ENCODE data around the gene SLCO3A1. TPM values are rescaled to one million over a fixed set of nuclear protein-coding genes. Genes with fewer than 3 reads are reported as not detected.

SLCO3A1 gene
- total RNA-seq, 1 experiment from 2014 or later = 5.1 TPM

GRCh38 chr15:91878319-91878870, 24.9 kb downstream of the SLCO3A1 start:
- no peaks in the 10 kb centered on the region for H3K4me1 ChIP-seq (ENCODE audit: control insufficient read depth in 1 of 2, insufficient read depth in 2 of 2, low read length in 2 of 2)
- H3K79me2 ChIP-seq (ENCODE audit: insufficient read depth, low read length) = no peaks in the 10 kb centered on the region

More at GRCh38 chr15:91878319-91878870, 24.9 kb downstream of the SLCO3A1 start:
- intact Hi-C loops (cut with micrococcal nuclease) = no loop called here
- DNase-seq (ENCODE audit: low read depth, low spot score) = no peak
- H3K9me3 ChIP-seq (ENCODE audit: control insufficient read depth in 1 of 2, insufficient read depth in 1 of 2, low read depth in 1 of 2, low read length in 2 of 2) = no peaks in the 10 kb centered on the region
- ChIA-PET CTCF (no interaction called here), POLR2A (no interaction called here), RAD21 (ENCODE audit: low non-redundant PET in 1 of 2, low total read pairs in 2 of 2, uncharacterized antibody in 2 of 2, unreplicated experiment in 2 of 2) (no interaction called here)
- no peak overlapping the region for H3K27ac ChIP-seq (ENCODE audit: low read depth, low read length)
- no peaks in the 10 kb centered on the region for H3K36me3 ChIP-seq (ENCODE audit: control insufficient read depth in 1 of 2, insufficient read depth in 2 of 2, low read length in 2 of 2)
- no peak overlapping the region for H3K4me3 ChIP-seq (replicated peaks in 1 of 2; ENCODE audit: low read depth in 1 of 2, low read length in 2 of 2)
- BruUV-seq (replicated peaks) = no TSS peak
- H3K9ac ChIP-seq (ENCODE audit: low read length) = no peak overlapping the region
- H3K4me2 ChIP-seq (ENCODE audit: low read length) = no peak overlapping the region
- H3K27me3 ChIP-seq (ENCODE audit: insufficient read depth, low read length) = no peaks in the 10 kb centered on the region
- no peak overlapping the region for H2AFZ ChIP-seq (ENCODE audit: low read depth, low read length, poor library complexity, severe bottlenecking)
- TF ChIP-seq SRF (IDR thresholded peaks at IDR 0.05; ENCODE audit: low read depth) (no peak), EGR1 (IDR thresholded peaks at IDR 0.05; ENCODE audit: low read depth) (no peak), ELF1 (IDR thresholded peaks at IDR 0.05; ENCODE audit: borderline replicate concordance, low read depth) (no peak), POLR2AphosphoS5 (IDR thresholded peaks at IDR 0.05; ENCODE audit: low read depth, low read length) (no peak), SP1 (IDR thresholded peaks at IDR 0.05; ENCODE audit: low read depth) (no peak), EZH2phosphoT487 (IDR thresholded peaks at IDR 0.05; ENCODE audit: borderline replicate concordance) (no peak), ZFX (IDR thresholded peaks at IDR 0.05) (no peak), CEBPB (IDR thresholded peaks at IDR 0.05; ENCODE audit: low read depth) (no peak), MAX (IDR thresholded peaks at IDR 0.05) (no peak), CTCF (IDR thresholded peaks at IDR 0.05 in 2 of 3, conservative IDR thresholded peaks at IDR 0.05 in 1 of 3; ENCODE audit: borderline replicate concordance in 1 of 3, insufficient read depth in 1 of 3, low read depth in 2 of 3, low read length in 2 of 3) (no peak)
- no peaks in the 10 kb centered on the region for H4K20me1 ChIP-seq (ENCODE audit: insufficient read depth)
- no peak for ATAC-seq
- H3K9me2 ChIP-seq (ENCODE audit: insufficient read depth) = no peaks in the 10 kb centered on the region

Data from HCT116 (cell line).